ENCODE results near the gene ANKRD24. TPM values are rescaled to one million over a fixed set of nuclear protein-coding genes. Genes with fewer than 3 reads are reported as not detected.

Gene ANKRD24
- total and polyA plus RNA-seq, 2 of the 13 experiments (the other 11 are each of a cell fraction or from before 2014, with no cell fraction given): 0.13 to 0.24 TPM

DNA sequence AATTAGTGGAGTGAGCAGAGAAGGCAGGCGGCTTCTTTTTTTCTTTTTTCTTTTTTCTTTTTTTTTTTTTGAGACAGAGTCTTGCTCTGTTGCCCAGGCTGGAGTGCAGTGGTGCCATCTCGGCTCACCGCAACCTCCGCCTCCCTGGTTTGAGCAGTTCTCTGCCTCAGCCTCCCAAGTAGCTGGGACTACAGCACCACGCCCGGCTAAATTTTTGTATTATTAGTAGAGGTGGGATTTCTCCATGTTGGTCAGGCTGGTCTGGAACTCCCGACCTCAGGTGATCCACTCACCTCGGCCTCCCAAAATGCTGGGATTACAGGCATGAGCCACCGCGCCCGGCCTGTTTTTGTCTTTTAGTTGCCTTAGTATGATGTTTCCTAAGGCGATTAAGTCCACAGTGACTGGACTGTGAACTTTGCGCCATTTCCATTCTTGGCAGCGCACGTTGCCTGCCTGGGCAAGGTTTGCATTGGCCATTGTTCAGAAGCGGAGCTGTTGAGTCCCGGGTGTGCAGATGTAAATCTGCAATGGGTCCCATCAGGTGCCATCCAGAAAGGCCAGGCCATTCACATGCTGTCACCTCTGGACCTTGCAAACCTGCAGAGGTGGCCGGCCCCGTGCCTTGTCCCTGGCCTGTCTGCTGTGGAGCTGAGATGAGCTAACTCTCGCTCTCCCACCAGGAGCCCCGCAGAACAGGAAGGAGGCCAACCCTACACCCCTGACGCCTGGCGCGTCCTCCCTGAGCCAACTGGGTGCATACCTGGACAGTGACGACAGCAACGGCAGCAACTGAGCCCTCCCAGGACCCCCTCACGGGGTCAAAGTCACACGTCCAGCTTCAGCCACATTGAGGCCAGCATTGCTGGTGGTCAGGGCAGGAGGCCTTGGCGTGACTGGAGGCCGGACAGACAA, 85.7 kb downstream of the ANKRD24 start (continued):
- TF ChIP-seq NR2F1 (CRISPR knock-in tag; IDR thresholded peaks at IDR 0.05) (no peak), HNF4A (CRISPR knock-in tag; IDR thresholded peaks at IDR 0.05) (peak; percentile 72), CEBPG (CRISPR knock-in tag; IDR thresholded peaks at IDR 0.05) (0 out of 2 replicates have a peak, but pooled peaks have one; percentile 5), ZSCAN31 (CRISPR knock-in tag; IDR thresholded peaks at IDR 0.05; ENCODE audit: low read depth) (no peak)

DNA sequence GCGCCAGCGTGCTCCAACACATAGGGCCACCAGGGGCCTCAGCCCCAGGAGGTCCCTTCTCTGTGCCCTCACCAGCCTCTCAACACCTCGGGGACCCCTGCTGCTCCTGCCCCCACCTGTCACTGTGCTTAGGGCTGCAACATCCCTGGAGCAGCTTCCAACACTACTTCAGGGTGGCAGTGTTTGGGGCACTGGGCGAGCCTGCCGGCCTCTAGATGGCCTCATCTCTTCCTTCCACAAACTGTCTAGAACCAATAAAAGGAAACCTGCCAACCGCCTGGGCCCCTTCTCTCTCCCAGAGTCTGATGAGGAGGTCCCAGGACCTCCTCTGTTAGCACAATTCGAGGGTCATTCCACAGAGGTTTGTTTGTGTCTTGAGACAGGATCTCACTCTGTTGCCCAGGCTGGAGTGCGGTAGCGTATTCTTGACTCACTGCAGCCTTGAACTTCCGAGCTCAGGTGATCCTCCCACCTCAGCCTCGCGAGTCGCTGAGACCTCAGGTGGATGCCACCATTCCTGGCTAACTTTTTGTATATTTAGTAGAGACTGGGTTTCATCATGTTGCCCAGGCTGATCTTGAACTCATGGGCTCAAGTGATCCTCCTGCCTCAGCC, 86.4 kb downstream of the ANKRD24 start:
- H3K4me1 ChIP-seq (ENCODE audit: insufficient read depth, low read length): peaks cover 20% of the 10 kb centered on the region
- H3K9me3 ChIP-seq (ENCODE audit: low read length): no peaks in the 10 kb centered on the region
- no peak for DNase-seq (ENCODE audit: low spot score)
- ChIA-PET CTCF (ENCODE audit: low intra/inter-chr PET ratio, low total read pairs) (interaction anchor here (3.2 kb wide), 1 partner anchor 84 kb away, joined by 41 read pairs; no protein-coding TSS in a partner anchor), POLR2A (interaction anchor here (0.7 to 2.8 kb wide), 8 partner anchors 15 to 189 kb away, joined by 3 to 23 read pairs (median 4); partner anchors contain the start of genes MPND, STAP2, UBXN6 and YJU2)
- in situ Hi-C loops (cut with HindIII; ENCODE audit: extremely low pct_ligation_motif_present, low pct_unique_long_range_greater_than_20kb): loop anchor here (5.0 kb wide), 1 partner anchor 83 kb away; no protein-coding TSS in a partner anchor
- no peak overlapping the region for H3K4me3 ChIP-seq (replicated peaks in 1 of 3; ENCODE audit: insufficient read depth in 1 of 3, low read depth in 2 of 3, low read length in 3 of 3)
- peak; percentile 8 for FAIRE-seq
- H3K79me2 ChIP-seq (ENCODE audit: insufficient read depth, low read length): no peaks in the 10 kb centered on the region
- no TSS peak for BruUV-seq (replicated peaks)
- peaks cover 6 to 9% of the 10 kb centered on the region in 2 experiments; a peak in 3 of 5 replicates for H3K36me3 ChIP-seq (replicated peaks in 1 of 2; ENCODE audit: control insufficient read depth in 1 of 2, insufficient read depth in 2 of 2, low read length in 2 of 2)
- ATAC-seq: peak; percentile 7; the same call in 1 of the 3 replicates
- H3K4me2 ChIP-seq (ENCODE audit: low read depth, low read length): no peak overlapping the region
- intact Hi-C loops (cut with micrococcal nuclease; ENCODE audit: unreplicated experiment): loop anchor here (5.0 kb wide), 1 partner anchor 133 kb away; the partner anchor contains the start of genes CHAF1A and SH3GL1
- H3K27me3 ChIP-seq (ENCODE audit: control insufficient read depth in 1 of 2, insufficient read depth in 2 of 2, low read length in 2 of 2): no peaks in the 10 kb centered on the region
- WGBS (ENCODE audit: low lambda C conversion rate): 85% methylated on average over 10 of the region's 13 CpGs
- peak overlapping the region; percentile 73 for H3K27ac ChIP-seq (ENCODE audit: extremely low read length, insufficient read depth, low read length)
- no peak overlapping the region for H2AFZ ChIP-seq (ENCODE audit: low read length)
- H3K9ac ChIP-seq (ENCODE audit: insufficient read depth, low read depth, low read length): no peak overlapping the region
- no peaks in the 10 kb centered on the region for H4K20me1 ChIP-seq (ENCODE audit: insufficient read depth, low read length)
- TF ChIP-seq, protein P1, sequence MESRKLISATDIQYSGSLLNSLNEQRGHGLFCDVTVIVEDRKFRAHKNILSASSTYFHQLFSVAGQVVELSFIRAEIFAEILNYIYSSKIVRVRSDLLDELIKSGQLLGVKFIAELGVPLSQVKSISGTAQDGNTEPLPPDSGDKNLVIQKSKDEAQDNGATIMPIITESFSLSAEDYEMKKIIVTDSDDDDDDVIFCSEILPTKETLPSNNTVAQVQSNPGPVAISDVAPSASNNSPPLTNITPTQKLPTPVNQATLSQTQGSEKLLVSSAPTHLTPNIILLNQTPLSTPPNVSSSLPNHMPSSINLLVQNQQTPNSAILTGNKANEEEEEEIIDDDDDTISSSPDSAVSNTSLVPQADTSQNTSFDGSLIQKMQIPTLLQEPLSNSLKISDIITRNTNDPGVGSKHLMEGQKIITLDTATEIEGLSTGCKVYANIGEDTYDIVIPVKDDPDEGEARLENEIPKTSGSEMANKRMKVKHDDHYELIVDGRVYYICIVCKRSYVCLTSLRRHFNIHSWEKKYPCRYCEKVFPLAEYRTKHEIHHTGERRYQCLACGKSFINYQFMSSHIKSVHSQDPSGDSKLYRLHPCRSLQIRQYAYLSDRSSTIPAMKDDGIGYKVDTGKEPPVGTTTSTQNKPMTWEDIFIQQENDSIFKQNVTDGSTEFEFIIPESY (CRISPR knock-in tag; IDR thresholded peaks at IDR 0.05): peak; percentile 61; the same call in 1 of the 2 replicates
- TF ChIP-seq, protein P2, sequence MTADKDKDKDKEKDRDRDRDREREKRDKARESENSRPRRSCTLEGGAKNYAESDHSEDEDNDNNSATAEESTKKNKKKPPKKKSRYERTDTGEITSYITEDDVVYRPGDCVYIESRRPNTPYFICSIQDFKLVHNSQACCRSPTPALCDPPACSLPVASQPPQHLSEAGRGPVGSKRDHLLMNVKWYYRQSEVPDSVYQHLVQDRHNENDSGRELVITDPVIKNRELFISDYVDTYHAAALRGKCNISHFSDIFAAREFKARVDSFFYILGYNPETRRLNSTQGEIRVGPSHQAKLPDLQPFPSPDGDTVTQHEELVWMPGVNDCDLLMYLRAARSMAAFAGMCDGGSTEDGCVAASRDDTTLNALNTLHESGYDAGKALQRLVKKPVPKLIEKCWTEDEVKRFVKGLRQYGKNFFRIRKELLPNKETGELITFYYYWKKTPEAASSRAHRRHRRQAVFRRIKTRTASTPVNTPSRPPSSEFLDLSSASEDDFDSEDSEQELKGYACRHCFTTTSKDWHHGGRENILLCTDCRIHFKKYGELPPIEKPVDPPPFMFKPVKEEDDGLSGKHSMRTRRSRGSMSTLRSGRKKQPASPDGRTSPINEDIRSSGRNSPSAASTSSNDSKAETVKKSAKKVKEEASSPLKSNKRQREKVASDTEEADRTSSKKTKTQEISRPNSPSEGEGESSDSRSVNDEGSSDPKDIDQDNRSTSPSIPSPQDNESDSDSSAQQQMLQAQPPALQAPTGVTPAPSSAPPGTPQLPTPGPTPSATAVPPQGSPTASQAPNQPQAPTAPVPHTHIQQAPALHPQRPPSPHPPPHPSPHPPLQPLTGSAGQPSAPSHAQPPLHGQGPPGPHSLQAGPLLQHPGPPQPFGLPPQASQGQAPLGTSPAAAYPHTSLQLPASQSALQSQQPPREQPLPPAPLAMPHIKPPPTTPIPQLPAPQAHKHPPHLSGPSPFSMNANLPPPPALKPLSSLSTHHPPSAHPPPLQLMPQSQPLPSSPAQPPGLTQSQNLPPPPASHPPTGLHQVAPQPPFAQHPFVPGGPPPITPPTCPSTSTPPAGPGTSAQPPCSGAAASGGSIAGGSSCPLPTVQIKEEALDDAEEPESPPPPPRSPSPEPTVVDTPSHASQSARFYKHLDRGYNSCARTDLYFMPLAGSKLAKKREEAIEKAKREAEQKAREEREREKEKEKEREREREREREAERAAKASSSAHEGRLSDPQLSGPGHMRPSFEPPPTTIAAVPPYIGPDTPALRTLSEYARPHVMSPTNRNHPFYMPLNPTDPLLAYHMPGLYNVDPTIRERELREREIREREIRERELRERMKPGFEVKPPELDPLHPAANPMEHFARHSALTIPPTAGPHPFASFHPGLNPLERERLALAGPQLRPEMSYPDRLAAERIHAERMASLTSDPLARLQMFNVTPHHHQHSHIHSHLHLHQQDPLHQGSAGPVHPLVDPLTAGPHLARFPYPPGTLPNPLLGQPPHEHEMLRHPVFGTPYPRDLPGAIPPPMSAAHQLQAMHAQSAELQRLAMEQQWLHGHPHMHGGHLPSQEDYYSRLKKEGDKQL (CRISPR knock-in tag; IDR thresholded peaks at IDR 0.05; ENCODE audit: low read depth): no peak
- TF ChIP-seq, protein P3, sequence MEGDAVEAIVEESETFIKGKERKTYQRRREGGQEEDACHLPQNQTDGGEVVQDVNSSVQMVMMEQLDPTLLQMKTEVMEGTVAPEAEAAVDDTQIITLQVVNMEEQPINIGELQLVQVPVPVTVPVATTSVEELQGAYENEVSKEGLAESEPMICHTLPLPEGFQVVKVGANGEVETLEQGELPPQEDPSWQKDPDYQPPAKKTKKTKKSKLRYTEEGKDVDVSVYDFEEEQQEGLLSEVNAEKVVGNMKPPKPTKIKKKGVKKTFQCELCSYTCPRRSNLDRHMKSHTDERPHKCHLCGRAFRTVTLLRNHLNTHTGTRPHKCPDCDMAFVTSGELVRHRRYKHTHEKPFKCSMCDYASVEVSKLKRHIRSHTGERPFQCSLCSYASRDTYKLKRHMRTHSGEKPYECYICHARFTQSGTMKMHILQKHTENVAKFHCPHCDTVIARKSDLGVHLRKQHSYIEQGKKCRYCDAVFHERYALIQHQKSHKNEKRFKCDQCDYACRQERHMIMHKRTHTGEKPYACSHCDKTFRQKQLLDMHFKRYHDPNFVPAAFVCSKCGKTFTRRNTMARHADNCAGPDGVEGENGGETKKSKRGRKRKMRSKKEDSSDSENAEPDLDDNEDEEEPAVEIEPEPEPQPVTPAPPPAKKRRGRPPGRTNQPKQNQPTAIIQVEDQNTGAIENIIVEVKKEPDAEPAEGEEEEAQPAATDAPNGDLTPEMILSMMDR (CRISPR knock-in tag; IDR thresholded peaks at IDR 0.05): peak; percentile 30; the same call in 1 of the 2 replicates
